ENCODE measurements around the gene UPP1.
"Not testable (repeated sequence)": the region's sequence is repeated elsewhere in the genome, so short reads cannot be mapped to it uniquely, and the experiment has no call there.

Gene UPP1

GRCh38 chr7:48063985-48064384, 25.1 kb upstream of the UPP1 start:
- Histone ChIP-seq H3K27ac (ENCODE audit: insufficient read depth in 1 of 2, low read depth in 1 of 2, low read length in 2 of 2, poor library complexity in 1 of 2, severe bottlenecking in 2 of 2) (no peak overlapping the region), H3K27me3 (replicated peaks in 2 of 5; ENCODE audit: control insufficient read depth in 4 of 5, insufficient read depth in 5 of 5, low read length in 4 of 5) (no peaks in the 10 kb centered on the region), H3K4me1 (ENCODE audit: control extremely low read depth in 1 of 4, control insufficient read depth in 4 of 4, insufficient read depth in 4 of 4, low read length in 3 of 4) (no peaks in the 10 kb centered on the region), H3K9me3 (ENCODE audit: control extremely low read depth in 1 of 5, control insufficient read depth in 4 of 5, insufficient read depth in 2 of 5, low read depth in 1 of 5, low read length in 4 of 5) (peaks cover 0 to 2% (median 0%) of the 10 kb centered on the region in 5 experiments), H3K36me3 (ENCODE audit: control insufficient read depth in 4 of 4, insufficient read depth in 4 of 4, low read length in 3 of 4) (no peaks in the 10 kb centered on the region), H3K4me3 (ENCODE audit: control insufficient read depth in 1 of 7, extremely low read depth in 1 of 7, insufficient read depth in 4 of 7, low read depth in 2 of 7, low read length in 6 of 7) (no peak overlapping the region)
- POLR2A ChIA-PET, result no interaction called here
- CTCF ChIA-PET, result no interaction called here
- 78% methylated on average over 1 of the region's 1 CpG for WGBS (ENCODE audit: insufficient coverage)
- DNase-seq, result no peak

- Histone ChIP-seq H3K9me3 (ENCODE audit: control extremely low read depth in 1 of 5, control insufficient read depth in 4 of 5, insufficient read depth in 2 of 5, low read depth in 1 of 5, low read length in 4 of 5) (peaks cover 0 to 8% (median 0%) of the 10 kb centered on the region in 5 experiments), H3K4me1 (ENCODE audit: control extremely low read depth in 1 of 4, control insufficient read depth in 4 of 4, insufficient read depth in 4 of 4, low read length in 3 of 4) (no peaks in the 10 kb centered on the region), H3K36me3 (ENCODE audit: control insufficient read depth in 4 of 4, insufficient read depth in 4 of 4, low read length in 3 of 4) (no peaks in the 10 kb centered on the region), H3K27me3 (replicated peaks in 2 of 5; ENCODE audit: control insufficient read depth in 4 of 5, insufficient read depth in 5 of 5, low read length in 4 of 5) (no peaks in the 10 kb centered on the region), H3K27ac (ENCODE audit: insufficient read depth in 1 of 2, low read depth in 1 of 2, low read length in 2 of 2, poor library complexity in 1 of 2, severe bottlenecking in 2 of 2) (no peak overlapping the region), H3K4me3 (ENCODE audit: control insufficient read depth in 1 of 7, extremely low read depth in 1 of 7, insufficient read depth in 4 of 7, low read depth in 2 of 7, low read length in 6 of 7) (no peak overlapping the region)
- no peak for DNase-seq
- no CpG with 5 or more reads among the region's 2 CpGs for WGBS (ENCODE audit: insufficient coverage)
- CTCF ChIA-PET, result no interaction called here
- POLR2A ChIA-PET, result no interaction called here
Measured at GRCh38 chr7:48067475-48067874, 21.6 kb upstream of the UPP1 start.

- no peaks in the 10 kb centered on the region for H3K36me3 ChIP-seq (ENCODE audit: control insufficient read depth in 4 of 4, insufficient read depth in 4 of 4, low read length in 3 of 4)
- DNase-seq, result no peak
- H3K4me3 ChIP-seq (ENCODE audit: control insufficient read depth in 1 of 7, extremely low read depth in 1 of 7, insufficient read depth in 4 of 7, low read depth in 2 of 7, low read length in 6 of 7), result no peak overlapping the region
- ChIA-PET POLR2A (no interaction called here), CTCF (interaction anchor here (1.6 kb wide), 1 partner anchor 11 kb away, joined by 4 read pairs; no protein-coding TSS in a partner anchor)
- no peak overlapping the region for H3K27ac ChIP-seq (ENCODE audit: insufficient read depth in 1 of 2, low read depth in 1 of 2, low read length in 2 of 2, poor library complexity in 1 of 2, severe bottlenecking in 2 of 2)
- no peaks in the 10 kb centered on the region for H3K4me1 ChIP-seq (ENCODE audit: control extremely low read depth in 1 of 4, control insufficient read depth in 4 of 4, insufficient read depth in 4 of 4, low read length in 3 of 4)
- H3K9me3 ChIP-seq (ENCODE audit: control extremely low read depth in 1 of 5, control insufficient read depth in 4 of 5, insufficient read depth in 2 of 5, low read depth in 1 of 5, low read length in 4 of 5), result peaks cover 0 to 6% (median 0%) of the 10 kb centered on the region in 5 experiments
- no peaks in the 10 kb centered on the region for H3K27me3 ChIP-seq (replicated peaks in 2 of 5; ENCODE audit: control insufficient read depth in 4 of 5, insufficient read depth in 5 of 5, low read length in 4 of 5)
Measured at GRCh38 chr7:48074204-48074654, 14.8 kb upstream of the UPP1 start.

- Histone ChIP-seq H3K27ac (ENCODE audit: insufficient read depth in 1 of 2, low read depth in 1 of 2, low read length in 2 of 2, poor library complexity in 1 of 2, severe bottlenecking in 2 of 2) (no peak overlapping the region), H3K36me3 (ENCODE audit: control insufficient read depth in 4 of 4, insufficient read depth in 4 of 4, low read length in 3 of 4) (no peaks in the 10 kb centered on the region), H3K27me3 (replicated peaks in 2 of 5; ENCODE audit: control insufficient read depth in 4 of 5, insufficient read depth in 5 of 5, low read length in 4 of 5) (no peaks in the 10 kb centered on the region), H3K9me3 (ENCODE audit: control extremely low read depth in 1 of 5, control insufficient read depth in 4 of 5, insufficient read depth in 2 of 5, low read depth in 1 of 5, low read length in 4 of 5) (no peaks in the 10 kb centered on the region), H3K4me1 (ENCODE audit: control extremely low read depth in 1 of 4, control insufficient read depth in 4 of 4, insufficient read depth in 4 of 4, low read length in 3 of 4) (no peaks in the 10 kb centered on the region), H3K4me3 (ENCODE audit: control insufficient read depth in 1 of 7, extremely low read depth in 1 of 7, insufficient read depth in 4 of 7, low read depth in 2 of 7, low read length in 6 of 7) (no peak overlapping the region)
- ChIA-PET CTCF (interaction anchor here (0.7 kb wide), 1 partner anchor 89 kb away, joined by 3 read pairs; no protein-coding TSS in a partner anchor), POLR2A (no interaction called here)
- 67% methylated on average over 1 of the region's 1 CpG for WGBS (ENCODE audit: insufficient coverage)
- DNase-seq, result no peak
Measured at GRCh38 chr7:48077423-48077822, 11.6 kb upstream of the UPP1 start.

- ChIA-PET CTCF (interaction anchor here (1.2 kb wide), 1 partner anchor 87 kb away, joined by 3 read pairs; no protein-coding TSS in a partner anchor), POLR2A (no interaction called here)
- DNase-seq, result no peak
- H3K4me3 ChIP-seq (ENCODE audit: control insufficient read depth in 1 of 7, extremely low read depth in 1 of 7, insufficient read depth in 4 of 7, low read depth in 2 of 7, low read length in 6 of 7), result no peak overlapping the region
- no peaks in the 10 kb centered on the region for H3K36me3 ChIP-seq (ENCODE audit: control insufficient read depth in 4 of 4, insufficient read depth in 4 of 4, low read length in 3 of 4)
- H3K9me3 ChIP-seq (ENCODE audit: control extremely low read depth in 1 of 5, control insufficient read depth in 4 of 5, insufficient read depth in 2 of 5, low read depth in 1 of 5, low read length in 4 of 5), result no peaks in the 10 kb centered on the region
- WGBS (ENCODE audit: insufficient coverage), result 100% methylated on average over 1 of the region's 2 CpGs
- H3K27ac ChIP-seq (ENCODE audit: insufficient read depth in 1 of 2, low read depth in 1 of 2, low read length in 2 of 2, poor library complexity in 1 of 2, severe bottlenecking in 2 of 2), result no peak overlapping the region
- no peaks in the 10 kb centered on the region for H3K27me3 ChIP-seq (replicated peaks in 2 of 5; ENCODE audit: control insufficient read depth in 4 of 5, insufficient read depth in 5 of 5, low read length in 4 of 5)
- no peaks in the 10 kb centered on the region for H3K4me1 ChIP-seq (ENCODE audit: control extremely low read depth in 1 of 4, control insufficient read depth in 4 of 4, insufficient read depth in 4 of 4, low read length in 3 of 4)
Measured at GRCh38 chr7:48078470-48078869, 10.6 kb upstream of the UPP1 start.

GRCh38 chr7:48082378-48082777, 6.7 kb upstream of the UPP1 start:
- H3K9me3 ChIP-seq (ENCODE audit: control extremely low read depth in 1 of 5, control insufficient read depth in 4 of 5, insufficient read depth in 2 of 5, low read depth in 1 of 5, low read length in 4 of 5); DNase-seq; H3K36me3 ChIP-seq (ENCODE audit: control insufficient read depth in 4 of 4, insufficient read depth in 4 of 4, low read length in 3 of 4); H3K4me3 ChIP-seq (ENCODE audit: control insufficient read depth in 1 of 7, extremely low read depth in 1 of 7, insufficient read depth in 4 of 7, low read depth in 2 of 7, low read length in 6 of 7); H3K27me3 ChIP-seq (replicated peaks in 2 of 5; ENCODE audit: control insufficient read depth in 4 of 5, insufficient read depth in 5 of 5, low read length in 4 of 5); H3K27ac ChIP-seq (ENCODE audit: insufficient read depth in 1 of 2, low read depth in 1 of 2, low read length in 2 of 2, poor library complexity in 1 of 2, severe bottlenecking in 2 of 2); POLR2A ChIA-PET: not testable (repeated sequence)
- H3K4me1 ChIP-seq (ENCODE audit: control extremely low read depth in 1 of 4, control insufficient read depth in 4 of 4, insufficient read depth in 4 of 4, low read length in 3 of 4), result peaks cover 2 to 19% (median 14%) of the 10 kb centered on the region in 4 experiments
- CTCF ChIA-PET, result interaction anchor here (1.7 kb wide), 1 partner anchor 11 kb away, joined by 4 read pairs; no protein-coding TSS in a partner anchor

GRCh38 chr7:48083114-48083830, 5.8 kb upstream of the UPP1 start:
- no peak for DNase-seq
- POLR2A ChIA-PET, result no interaction called here
- peaks cover 2 to 25% (median 15%) of the 10 kb centered on the region in 4 experiments for H3K4me1 ChIP-seq (ENCODE audit: control extremely low read depth in 1 of 4, control insufficient read depth in 4 of 4, insufficient read depth in 4 of 4, low read length in 3 of 4)
- 100% methylated on average over 2 of the region's 6 CpGs for WGBS (ENCODE audit: insufficient coverage)
- no peak overlapping the region for H3K4me3 ChIP-seq (ENCODE audit: control insufficient read depth in 1 of 7, extremely low read depth in 1 of 7, insufficient read depth in 4 of 7, low read depth in 2 of 7, low read length in 6 of 7)
- no peaks in the 10 kb centered on the region for H3K27me3 ChIP-seq (replicated peaks in 2 of 5; ENCODE audit: control insufficient read depth in 4 of 5, insufficient read depth in 5 of 5, low read length in 4 of 5)
- no peaks in the 10 kb centered on the region for H3K36me3 ChIP-seq (ENCODE audit: control insufficient read depth in 4 of 4, insufficient read depth in 4 of 4, low read length in 3 of 4)
- no peak overlapping the region for H3K27ac ChIP-seq (ENCODE audit: insufficient read depth in 1 of 2, low read depth in 1 of 2, low read length in 2 of 2, poor library complexity in 1 of 2, severe bottlenecking in 2 of 2)
- CTCF ChIA-PET, result interaction anchor here (0.9 to 4.0 kb wide), 5 partner anchors 10 to 139 kb away, joined by 4 to 17 read pairs (median 6); no protein-coding TSS in a partner anchor
- H3K9me3 ChIP-seq (ENCODE audit: control extremely low read depth in 1 of 5, control insufficient read depth in 4 of 5, insufficient read depth in 2 of 5, low read depth in 1 of 5, low read length in 4 of 5), result no peaks in the 10 kb centered on the region
